Hepatocyte (in vitro differentiated cells): ENCODE measurements around the gene CNOT4. TPM values are rescaled to one million over a fixed set of nuclear protein-coding genes. Genes with fewer than 3 reads are reported as not detected.

Source experiments
- DNase-seq: peaks from one replicate; pipeline ENCODE4 v3.0.0-alpha.2; 2016; ENCODE audit warnings: low spot score
- H2AFZ ChIP-seq: fragments of 200-600 bp; sonication (generic); 2 replicates; pipeline ENCODE4 v1.6.0; 2016; ENCODE audit warnings: antibody characterized with exemption, mild to moderate bottlenecking
- H3K27ac ChIP-seq: fragments of 200-600 bp; sonication (generic); 2 replicates; pipeline ENCODE4 v1.5.1; 2016; ENCODE audit warnings: mild to moderate bottlenecking
- H3K27me3 ChIP-seq: fragments of 200-600 bp; sonication (generic); 2 replicates; pipeline ENCODE4 v1.6.1; 2016
- H3K36me3 ChIP-seq: fragments of 200-600 bp; sonication (generic); replicated peaks from 2 replicates; pipeline ENCODE4 v1.5.1; 2016; ENCODE audit warnings: low read depth; ENCODE audit not compliant: insufficient read depth
- H3K4me1 ChIP-seq: fragments of 200-600 bp; sonication (generic); 2 replicates; pipeline ENCODE4 v1.5.1; 2016; ENCODE audit warnings: mild to moderate bottlenecking, moderate library complexity; ENCODE audit not compliant: insufficient read depth
- H3K4me2 ChIP-seq: fragments of 200-600 bp; sonication (generic); 2 replicates; pipeline ENCODE4 v1.6.0; 2016
- H3K4me3 ChIP-seq: fragments of 200-600 bp; sonication (generic); 2 replicates; pipeline ENCODE4 v1.5.1; 2016; ENCODE audit warnings: mild to moderate bottlenecking
- H3K79me2 ChIP-seq: fragments of 200-600 bp; sonication (generic); 2 replicates; pipeline ENCODE4 v1.6.0; 2017; ENCODE audit warnings: mild to moderate bottlenecking
- H3K9me2 ChIP-seq: fragments of 200-600 bp; sonication (generic); replicated peaks from 2 replicates; pipeline ENCODE4 v1.6.0; 2017; ENCODE audit warnings: mild to moderate bottlenecking; ENCODE audit not compliant: insufficient read depth
- H3K9me3 ChIP-seq: fragments of 200-600 bp; sonication (generic); 2 replicates; pipeline ENCODE4 v1.5.1; 2016; ENCODE audit warnings: low read depth, mild to moderate bottlenecking
- H4K20me1 ChIP-seq: fragments of 200-600 bp; sonication (generic); 2 replicates; pipeline ENCODE4 v1.6.0; 2016; ENCODE audit warnings: mild to moderate bottlenecking; ENCODE audit not compliant: insufficient read depth, poor library complexity, severe bottlenecking
- CTCF ChIP-seq: fragments of 200-600 bp; sonication (generic); IDR thresholded peaks from 2 replicates; pipeline ENCODE4 v1.5.1; 2016; ENCODE audit warnings: antibody characterized with exemption, mild to moderate bottlenecking; ENCODE audit not compliant: poor library complexity
- EZH2 ChIP-seq: fragments of 200-600 bp; sonication (generic); IDR thresholded peaks from 2 replicates; pipeline ENCODE4 v1.6.1; 2016; ENCODE audit warnings: antibody characterized with exemption, mild to moderate bottlenecking, borderline replicate concordance
- EZH2phosphoT487 ChIP-seq: fragments of 200-600 bp; sonication (generic); IDR thresholded peaks from one replicate; pipeline ENCODE4 v1.6.1; 2018; ENCODE audit warnings: antibody characterized with exemption, mild to moderate bottlenecking, low read depth, moderate library complexity; ENCODE audit not compliant: unreplicated experiment, severe bottlenecking
- WGBS: methylation state at CpG from one replicate; pipeline ENCODE4 v1.1.6; 2016; ENCODE audit warnings: low lambda C conversion rate; ENCODE audit errors: missing lambda C conversion rate; 5-methylcytosine and 5-hydroxymethylcytosine counted together
- polyA plus RNA-seq: library from polyadenylated mRNA; unstranded; fragments of >200 nt; fragmentation: Nextera tagmentation; extraction: Ambion mirVana; gene quantifications from 2 replicates; pipeline ENCODE4 v1.2.1, GENCODE V29; 2016
- total RNA-seq: library from RNA; depleted of rRNA; stranded (reverse); fragments of >200 nt; gene quantifications from 2 replicates; pipeline ENCODE4 v1.2.3, GENCODE V29; 2014

CNOT4 gene
- total and polyA plus RNA-seq, 2 experiments from 2014 or later, result 11.8 to 12.9 TPM

- H3K27ac ChIP-seq, result no peak overlapping the region
- no peak overlapping the region for H3K4me2 ChIP-seq
- H3K36me3 ChIP-seq, result no peaks in the 10 kb centered on the region
- H2AFZ ChIP-seq, result no peak overlapping the region
- DNase-seq, result no peak
- H3K4me1 ChIP-seq, result no peaks in the 10 kb centered on the region
- H3K79me2 ChIP-seq, result no peaks in the 10 kb centered on the region
- 87% methylated on average over 4 of the region's 4 CpGs for WGBS
- TF ChIP-seq CTCF, result no peak
- TF ChIP-seq EZH2, result no peak
- TF ChIP-seq EZH2phosphoT487, result no peak
- no peak overlapping the region for H3K4me3 ChIP-seq
- H3K9me2 ChIP-seq, result no peaks in the 10 kb centered on the region
- no peaks in the 10 kb centered on the region for H4K20me1 ChIP-seq
- H3K9me3 ChIP-seq, result no peaks in the 10 kb centered on the region
- H3K27me3 ChIP-seq, result no peaks in the 10 kb centered on the region
Measured at GRCh38 chr7:135525426-135525825, 15.5 kb upstream of the CNOT4 start.

- no peaks in the 10 kb centered on the region for H4K20me1 ChIP-seq
- WGBS, result 94% methylated on average over 1 of the region's 1 CpG
- no peak overlapping the region for H2AFZ ChIP-seq
- H3K9me3 ChIP-seq, result no peaks in the 10 kb centered on the region
- H3K36me3 ChIP-seq, result no peaks in the 10 kb centered on the region
- H3K79me2 ChIP-seq, result no peaks in the 10 kb centered on the region
- no peaks in the 10 kb centered on the region for H3K27me3 ChIP-seq
- no peak overlapping the region for H3K4me3 ChIP-seq
- H3K27ac ChIP-seq, result no peak overlapping the region
- H3K4me2 ChIP-seq, result no peak overlapping the region
- no peak for DNase-seq
- TF ChIP-seq EZH2 (no peak), EZH2phosphoT487 (no peak), CTCF (no peak)
- no peaks in the 10 kb centered on the region for H3K9me2 ChIP-seq
- H3K4me1 ChIP-seq, result no peaks in the 10 kb centered on the region
Measured at GRCh38 chr7:135523146-135523545, 13.2 kb upstream of the CNOT4 start.

GRCh38 chr7:135522509-135522908 lies 12.6 kb upstream of the CNOT4 start:
- no peaks in the 10 kb centered on the region for H3K9me2 ChIP-seq

More at GRCh38 chr7:135522509-135522908, 12.6 kb upstream of the CNOT4 start:
- Histone ChIP-seq H3K36me3 (no peaks in the 10 kb centered on the region), H3K4me3 (no peak overlapping the region), H3K4me1 (no peaks in the 10 kb centered on the region), H3K9me3 (no peaks in the 10 kb centered on the region), H3K27ac (no peak overlapping the region), H3K4me2 (no peak overlapping the region), H2AFZ (no peak overlapping the region), H3K27me3 (no peaks in the 10 kb centered on the region), H4K20me1 (no peaks in the 10 kb centered on the region), H3K79me2 (no peaks in the 10 kb centered on the region)
- no peak for DNase-seq
- 91% methylated on average over 6 of the region's 6 CpGs for WGBS
- TF ChIP-seq CTCF (no peak), EZH2phosphoT487 (no peak), EZH2 (no peak)
